HepG2 (cell line): ENCODE data around the gene KAZALD1. TPM values are rescaled to one million over a fixed set of nuclear protein-coding genes. Genes with fewer than 3 reads are reported as not detected.

ENCODE experiments used
- AFF4 ChIP-seq: sonication (generic); formaldehyde crosslinking; IDR thresholded peaks from 2 replicates; pipeline ENCODE4 v1.4.0; 2020; ENCODE audit warnings: missing genetic modification reagents
- ATF1 ChIP-seq: IDR thresholded peaks from 2 replicates; pipeline ENCODE4 v1.6.1; 2016; ENCODE audit warnings: mild to moderate bottlenecking, control low read depth
- CBFB ChIP-seq: sonication (generic); formaldehyde crosslinking; IDR thresholded peaks from 2 replicates; pipeline ENCODE4 v1.4.0; 2020; ENCODE audit warnings: missing genetic modification reagents
- IRF2 ChIP-seq: IDR thresholded peaks from 2 replicates; pipeline ENCODE4 v1.6.1; 2018; ENCODE audit warnings: missing genetic modification reagents, missing compliant biosample characterization
- KDM6A ChIP-seq: IDR thresholded peaks from 2 replicates; pipeline ENCODE4 v1.6.1; 2016; ENCODE audit warnings: low read depth
- NR2F6 ChIP-seq, 2 experiments: IDR thresholded peaks; 2 replicates each; pipeline ENCODE4 v1.6.1; 2016; ENCODE audit warnings: antibody characterized with exemption in 1 of 2, mild to moderate bottlenecking in 1 of 2
- PAX8 ChIP-seq: sonication (generic); formaldehyde crosslinking; IDR thresholded peaks from 2 replicates; pipeline ENCODE4 v1.8.0; 2022; ENCODE audit warnings: mild to moderate bottlenecking, missing genetic modification reagents, borderline replicate concordance
- RAD51 ChIP-seq: fragments of 450-650 bp; IDR thresholded peaks from 2 replicates; pipeline ENCODE4 v1.6.1; 2016; ENCODE audit warnings: borderline replicate concordance
- RBM39 ChIP-seq: fragments of 200-400 bp; formaldehyde crosslinking; IDR thresholded peaks from one replicate; pipeline ENCODE4 v1.6.1; 2018; ENCODE audit warnings: antibody characterized with exemption, mild to moderate bottlenecking, low read depth, low read length; ENCODE audit not compliant: poor library complexity, severe bottlenecking
- RNF2 ChIP-seq: fragments of 450-650 bp; conservative IDR thresholded peaks from 2 replicates; pipeline ENCODE4 v1.6.1; 2016; ENCODE audit warnings: low read depth
- SPEN ChIP-seq: sonication (generic); formaldehyde crosslinking; IDR thresholded peaks from 2 replicates; pipeline ENCODE4 v1.5.1; 2020; ENCODE audit warnings: low read depth, mild to moderate bottlenecking, missing genetic modification reagents
- SRSF1 ChIP-seq: fragments of 200-400 bp; formaldehyde crosslinking; optimal IDR thresholded peaks from 2 replicates; pipeline ENCODE3; 2017; ENCODE audit warnings: mild to moderate bottlenecking, low read depth, low read length, moderate library complexity
- ZNF432 ChIP-seq: sonication (generic); formaldehyde crosslinking; IDR thresholded peaks from 2 replicates; pipeline ENCODE4 v1.5.0; 2020; ENCODE audit warnings: missing genetic modification reagents, mild to moderate bottlenecking, borderline replicate concordance
- ZNF781 ChIP-seq: sonication (generic); formaldehyde crosslinking; IDR thresholded peaks from 2 replicates; pipeline ENCODE4 v1.5.1; 2020; ENCODE audit warnings: borderline replicate concordance, mild to moderate bottlenecking, missing genetic modification reagents; ENCODE audit errors: not compliant biosample characterization
- ZNF850 ChIP-seq: sonication (generic); formaldehyde crosslinking; conservative IDR thresholded peaks from 2 replicates; pipeline ENCODE4 v1.9.0; 2021; ENCODE audit warnings: mild to moderate bottlenecking, missing genetic modification reagents
- ZSCAN5A ChIP-seq: sonication (generic); formaldehyde crosslinking; IDR thresholded peaks from 2 replicates; pipeline ENCODE4 v1.8.0; 2022; ENCODE audit warnings: mild to moderate bottlenecking, missing genetic modification reagents, borderline replicate concordance
- ZZZ3 ChIP-seq: sonication (generic); formaldehyde crosslinking; IDR thresholded peaks from 2 replicates; pipeline ENCODE4 v1.4.0; 2020; ENCODE audit warnings: missing genetic modification reagents, mild to moderate bottlenecking, borderline replicate concordance
- polyA plus RNA-seq, 8 experiments: library from polyadenylated mRNA; depleted of rRNA in 3 of 8; stranded (reverse) in 7 of 8; unstranded in 1 of 8; fragments of >200 nt; fragmentation: Illumina TruSeq in 4 of 8; extraction: Trizol in 4 of 8; gene quantifications; 2 replicates each; pipeline versions ENCODE4 v1.2.1 to v1.2.3, GENCODE V29; 2011 to 2016; ENCODE audit warnings: low read depth in 4 of 8, missing spikeins in 1 of 8, mixed read lengths in 1 of 8; ENCODE audit not compliant: insufficient read depth in 1 of 8
- total RNA-seq, 5 experiments: library from RNA; depleted of rRNA; stranded (reverse); fragments of >200 nt; fragmentation: Illumina TruSeq; extraction: Trizol; gene quantifications; 2 replicates each; pipeline ENCODE4 v1.2.3, GENCODE V29; 2016; ENCODE audit warnings: low read depth in 1 of 5
- TF ChIP-seq, protein P1 (sequence below): sonication (generic); formaldehyde crosslinking; IDR thresholded peaks from 2 replicates; pipeline ENCODE4 v1.4.0; 2020; ENCODE audit warnings: missing genetic modification reagents, mild to moderate bottlenecking, borderline replicate concordance
- TF ChIP-seq, protein P2 (sequence below), 2 experiments: IDR thresholded peaks; 2 replicates each; pipeline ENCODE4 v1.6.1; 2011 to 2012; ENCODE audit warnings: low read length in 2 of 2, borderline replicate concordance in 1 of 2, low read depth in 1 of 2, mild to moderate bottlenecking in 1 of 2, moderate library complexity in 1 of 2

KAZALD1 gene
- total and polyA plus RNA-seq, 2 of the 13 experiments (the other 11 are each of a cell fraction or from before 2014, with no cell fraction given) = 16.7 to 27.7 TPM

GRCh38 chr10:101066146-101066895 is 4.5 kb downstream of the KAZALD1 start (continued):
- peak; percentile 36 for TF ChIP-seq SRSF1
- TF ChIP-seq AFF4 (CRISPR knock-in tag) = 0 out of 2 replicates have a peak, but pooled peaks have one; percentile 53
- TF ChIP-seq ZZZ3 (CRISPR knock-in tag) = no peak; the same call in 1 of the 2 replicates
- no peak for TF ChIP-seq ZNF850 (CRISPR knock-in tag)
- peak; percentile 76 for TF ChIP-seq SPEN
- TF ChIP-seq RBM39 = no peak
- TF ChIP-seq CBFB = peak; percentile 36; the same call in 1 of the 2 replicates
- peak; percentile 79 for TF ChIP-seq ZNF781 (CRISPR knock-in tag)
- TF ChIP-seq ZNF432 (CRISPR knock-in tag) = no peak
- TF ChIP-seq ATF1 (CRISPR knock-in tag) = no peak
- no peak for TF ChIP-seq RAD51
- peak; percentile 82 for TF ChIP-seq KDM6A (CRISPR knock-in tag)
- TF ChIP-seq ZSCAN5A (CRISPR knock-in tag) = no peak
- TF ChIP-seq RNF2 = no peak
- TF ChIP-seq, protein P1, sequence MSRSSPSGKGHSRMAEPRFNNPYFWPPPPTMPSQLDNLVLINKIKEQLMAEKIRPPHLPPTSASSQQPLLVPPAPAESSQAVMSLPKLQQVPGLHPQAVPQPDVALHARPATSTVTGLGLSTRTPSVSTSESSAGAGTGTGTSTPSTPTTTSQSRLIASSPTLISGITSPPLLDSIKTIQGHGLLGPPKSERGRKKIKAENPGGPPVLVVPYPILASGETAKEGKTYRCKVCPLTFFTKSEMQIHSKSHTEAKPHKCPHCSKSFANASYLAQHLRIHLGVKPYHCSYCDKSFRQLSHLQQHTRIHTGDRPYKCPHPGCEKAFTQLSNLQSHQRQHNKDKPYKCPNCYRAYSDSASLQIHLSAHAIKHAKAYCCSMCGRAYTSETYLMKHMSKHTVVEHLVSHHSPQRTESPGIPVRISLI (CRISPR knock-in tag) = no peak
- TF ChIP-seq, protein P2, sequence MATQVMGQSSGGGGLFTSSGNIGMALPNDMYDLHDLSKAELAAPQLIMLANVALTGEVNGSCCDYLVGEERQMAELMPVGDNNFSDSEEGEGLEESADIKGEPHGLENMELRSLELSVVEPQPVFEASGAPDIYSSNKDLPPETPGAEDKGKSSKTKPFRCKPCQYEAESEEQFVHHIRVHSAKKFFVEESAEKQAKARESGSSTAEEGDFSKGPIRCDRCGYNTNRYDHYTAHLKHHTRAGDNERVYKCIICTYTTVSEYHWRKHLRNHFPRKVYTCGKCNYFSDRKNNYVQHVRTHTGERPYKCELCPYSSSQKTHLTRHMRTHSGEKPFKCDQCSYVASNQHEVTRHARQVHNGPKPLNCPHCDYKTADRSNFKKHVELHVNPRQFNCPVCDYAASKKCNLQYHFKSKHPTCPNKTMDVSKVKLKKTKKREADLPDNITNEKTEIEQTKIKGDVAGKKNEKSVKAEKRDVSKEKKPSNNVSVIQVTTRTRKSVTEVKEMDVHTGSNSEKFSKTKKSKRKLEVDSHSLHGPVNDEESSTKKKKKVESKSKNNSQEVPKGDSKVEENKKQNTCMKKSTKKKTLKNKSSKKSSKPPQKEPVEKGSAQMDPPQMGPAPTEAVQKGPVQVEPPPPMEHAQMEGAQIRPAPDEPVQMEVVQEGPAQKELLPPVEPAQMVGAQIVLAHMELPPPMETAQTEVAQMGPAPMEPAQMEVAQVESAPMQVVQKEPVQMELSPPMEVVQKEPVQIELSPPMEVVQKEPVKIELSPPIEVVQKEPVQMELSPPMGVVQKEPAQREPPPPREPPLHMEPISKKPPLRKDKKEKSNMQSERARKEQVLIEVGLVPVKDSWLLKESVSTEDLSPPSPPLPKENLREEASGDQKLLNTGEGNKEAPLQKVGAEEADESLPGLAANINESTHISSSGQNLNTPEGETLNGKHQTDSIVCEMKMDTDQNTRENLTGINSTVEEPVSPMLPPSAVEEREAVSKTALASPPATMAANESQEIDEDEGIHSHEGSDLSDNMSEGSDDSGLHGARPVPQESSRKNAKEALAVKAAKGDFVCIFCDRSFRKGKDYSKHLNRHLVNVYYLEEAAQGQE (IDR thresholded peaks at IDR 0.05; ENCODE audit: borderline replicate concordance in 1 of 2, low read depth in 1 of 2, low read length in 2 of 2) = peak in 1 of 2 experiments; percentile 21; a peak in 1 of 4 replicates
- 0 out of 2 replicates have a peak, but pooled peaks have one; percentile 4 for TF ChIP-seq NR2F6 (IDR thresholded peaks at IDR 0.05)
- peak; percentile 70 for TF ChIP-seq NR2F6 (CRISPR knock-in tag; IDR thresholded peaks at IDR 0.05)
- TF ChIP-seq PAX8 (CRISPR knock-in tag) = no peak
- peak; percentile 61 for TF ChIP-seq IRF2 (CRISPR knock-in tag)
